ENCODE data around the gene SLCO2A1.

SLCO2A1 gene

GRCh38 chr3:134034005-134034785 lies 4.5 kb upstream of the SLCO2A1 start:
- DNase-seq (ENCODE audit: low read depth in 3 of 3): no peak

- DNase-seq (ENCODE audit: low read depth in 3 of 3): no peak
These were observed 3.7 kb upstream of the SLCO2A1 start for GRCh38 chr3:134033315-134033996.

GRCh38 chr3:134031348-134031915 lies 1.7 kb upstream of the SLCO2A1 start:
- no peak for DNase-seq (ENCODE audit: low read depth in 3 of 3)

DNA sequence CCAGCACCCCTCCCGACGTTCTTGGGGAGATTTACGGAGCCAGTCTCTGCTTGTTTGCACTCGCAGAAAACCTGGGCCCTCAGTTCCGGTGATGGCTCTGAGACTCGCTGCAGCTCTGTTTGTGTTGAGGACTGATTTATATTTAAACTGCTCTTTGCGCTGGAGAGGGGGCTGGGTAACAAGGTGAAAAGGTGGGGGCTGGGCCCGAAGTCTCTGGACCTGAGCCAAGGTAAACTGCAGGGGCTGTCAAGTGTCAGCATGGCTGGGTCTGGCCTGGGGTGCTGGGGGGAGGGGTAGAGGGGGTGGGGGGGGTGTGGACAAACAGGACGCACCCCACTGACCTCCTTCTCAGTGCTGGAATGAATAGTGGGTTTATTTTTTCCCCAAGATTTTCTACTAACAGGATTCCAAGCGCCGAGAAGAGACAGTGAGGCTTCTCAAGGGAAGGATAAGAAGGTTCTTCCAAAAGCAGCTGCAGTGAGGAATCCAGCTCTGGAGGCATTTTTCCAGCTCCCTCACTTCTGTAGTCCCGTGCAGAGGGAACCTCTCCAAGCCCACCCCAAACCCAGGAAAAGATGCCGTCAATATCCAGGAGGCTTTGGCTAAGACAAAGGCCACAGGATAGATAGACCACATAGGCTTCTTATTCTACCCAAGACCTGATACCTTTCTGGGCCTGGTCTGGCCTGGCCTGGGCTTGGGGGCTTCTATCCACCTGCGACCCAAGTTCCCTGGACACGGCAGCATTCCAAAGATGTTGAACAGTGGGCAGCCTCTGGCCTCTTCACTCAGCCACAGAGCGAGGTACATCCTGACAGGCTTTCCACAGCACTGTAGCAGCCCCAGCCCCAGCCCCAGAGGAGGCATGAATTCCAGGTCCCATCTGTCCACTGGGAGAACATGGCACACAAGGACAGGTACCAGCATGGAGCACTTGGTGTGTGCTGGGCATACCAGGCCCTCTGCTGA lies 938 bp upstream of the SLCO2A1 start:
- DNase-seq (ENCODE audit: low read depth in 3 of 3): no peak

- DNase-seq (ENCODE audit: low read depth in 3 of 3): no peak
These were observed 430 bp downstream of the SLCO2A1 start for GRCh38 chr3:134029256-134029733.

GRCh38 chr3:134028486-134029255 lies 1.1 kb downstream of the SLCO2A1 start:
- DNase-seq (ENCODE audit: low read depth in 3 of 3): no peak

- DNase-seq (ENCODE audit: low read depth in 3 of 3): no peak
These were observed 2.1 kb downstream of the SLCO2A1 start for GRCh38 chr3:134027631-134028030.

- DNase-seq (ENCODE audit: low read depth in 3 of 3): no peak
These were observed 9.5 kb downstream of the SLCO2A1 start for GRCh38 chr3:134020135-134020680.

DNA sequence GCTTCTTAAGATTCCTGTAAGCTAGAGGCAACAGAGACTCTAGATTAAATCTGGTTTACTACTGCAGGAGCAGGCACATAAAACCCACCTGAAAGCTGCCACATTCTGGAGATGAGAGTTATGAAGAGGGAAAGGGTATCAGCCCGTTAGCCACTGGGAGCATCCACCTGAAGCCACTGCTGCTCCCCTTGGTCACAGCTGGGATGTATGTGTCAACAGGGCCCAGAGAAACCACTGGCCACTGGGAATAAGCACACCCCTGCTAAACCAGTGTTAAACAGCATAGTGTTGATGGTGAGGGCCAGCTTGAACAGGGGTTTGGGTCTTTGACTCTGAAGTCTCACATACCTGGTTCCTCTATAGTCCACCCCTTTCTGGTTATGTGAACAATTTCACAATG lies 10.9 kb downstream of the SLCO2A1 start:
- no peak for DNase-seq (ENCODE audit: low read depth in 3 of 3)

GRCh38 chr3:134018406-134018805 lies 11.3 kb downstream of the SLCO2A1 start:
- DNase-seq (ENCODE audit: low read depth in 3 of 3): no peak

DNA sequence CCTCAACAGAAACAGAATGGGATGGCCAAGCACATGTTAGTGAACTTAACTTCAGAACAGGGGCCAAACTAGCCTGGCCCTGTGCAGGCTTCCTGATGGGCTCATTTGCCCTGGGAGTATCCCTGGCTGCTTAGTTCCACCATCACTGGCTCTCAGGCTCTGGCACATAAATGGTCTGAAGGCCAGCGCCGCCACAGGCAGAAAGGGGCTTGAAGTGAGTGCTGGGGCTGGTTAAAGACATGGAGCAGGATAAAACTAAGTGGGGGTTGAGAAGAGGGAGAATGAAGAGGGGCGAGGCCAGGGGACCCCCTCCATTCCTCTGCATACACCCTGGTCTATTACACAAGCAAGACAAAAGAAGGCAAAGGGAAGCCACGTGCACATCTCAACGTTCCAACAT lies 12.2 kb downstream of the SLCO2A1 start:
- DNase-seq (ENCODE audit: low read depth in 3 of 3): no peak

- DNase-seq (ENCODE audit: low read depth in 3 of 3): no peak
These were observed 15.5 kb downstream of the SLCO2A1 start for GRCh38 chr3:134014270-134014669.

DNA sequence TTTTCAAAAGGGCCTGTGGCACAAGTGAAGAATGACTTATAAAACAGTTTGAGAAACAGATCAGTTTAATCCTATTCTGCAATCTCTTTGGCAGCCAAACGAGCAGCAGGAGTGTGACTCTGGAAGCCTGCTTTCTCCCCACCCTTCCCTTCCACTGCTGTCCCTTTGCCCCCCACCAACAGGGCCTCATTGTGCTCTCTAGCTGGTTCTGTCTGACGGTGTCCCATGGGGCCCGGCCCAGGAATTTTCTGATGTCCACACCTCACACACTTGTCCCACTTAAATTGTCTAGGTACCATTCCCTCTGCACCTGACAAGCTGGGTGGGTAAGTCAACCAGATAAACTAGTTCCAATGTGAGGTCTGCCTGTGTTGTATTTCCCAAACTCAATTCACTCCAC lies 16.4 kb downstream of the SLCO2A1 start:
- DNase-seq (ENCODE audit: low read depth in 3 of 3): no peak

DNA sequence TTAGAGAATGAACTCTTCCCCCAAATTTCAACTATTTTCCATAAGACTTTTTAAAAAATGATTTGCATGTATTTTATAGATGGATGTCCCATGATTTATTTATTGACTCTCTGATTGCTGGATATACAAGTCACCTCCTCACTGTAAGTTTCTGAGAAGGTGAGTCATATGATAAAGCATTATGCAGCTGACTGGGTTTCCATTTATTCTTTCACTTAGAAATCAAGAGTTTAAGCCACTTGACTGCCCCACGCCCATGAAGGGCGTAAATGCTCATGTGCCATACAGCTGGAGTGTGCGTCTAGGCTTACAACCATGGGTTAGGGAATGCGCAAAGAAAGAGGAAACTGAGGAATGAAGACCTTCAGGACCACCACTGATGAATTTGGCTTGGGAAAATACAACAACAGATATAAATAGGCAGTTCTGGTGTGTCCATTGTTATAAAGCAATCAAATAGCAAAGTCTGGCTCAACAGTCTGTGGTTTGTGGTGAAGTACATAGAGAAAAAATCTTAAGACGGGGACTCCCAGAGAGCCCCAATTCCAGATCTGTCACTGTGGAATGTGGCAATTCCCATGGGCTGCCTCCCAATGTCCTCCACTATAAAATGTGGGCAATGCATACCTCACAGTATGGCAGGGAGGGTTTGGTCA lies 20.3 kb downstream of the SLCO2A1 start:
- no peak for DNase-seq (ENCODE audit: low read depth in 3 of 3)

- DNase-seq (ENCODE audit: low read depth in 3 of 3): no peak
These were observed 21.0 kb downstream of the SLCO2A1 start for GRCh38 chr3:134008630-134009156.

DNA sequence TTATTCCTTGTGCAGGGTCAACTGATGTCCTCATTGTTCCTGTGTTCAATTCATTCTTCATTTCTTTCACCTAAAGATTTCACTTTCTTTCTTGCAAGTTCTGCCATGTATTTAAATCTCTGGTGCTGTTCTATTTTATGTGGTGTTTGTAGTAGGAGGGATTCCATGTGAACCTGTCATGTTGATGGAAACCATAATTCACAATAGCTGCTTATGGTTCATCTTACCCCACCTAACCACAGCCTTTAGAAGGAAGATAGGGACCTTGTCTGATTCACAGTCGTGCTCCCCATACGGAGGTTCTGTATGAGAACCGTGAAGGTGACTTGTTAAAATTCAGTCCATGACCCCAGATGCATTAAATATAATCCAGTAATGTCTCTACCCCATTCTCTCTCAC lies 21.9 kb downstream of the SLCO2A1 start:
- no peak for DNase-seq (ENCODE audit: low read depth in 3 of 3)

DNA sequence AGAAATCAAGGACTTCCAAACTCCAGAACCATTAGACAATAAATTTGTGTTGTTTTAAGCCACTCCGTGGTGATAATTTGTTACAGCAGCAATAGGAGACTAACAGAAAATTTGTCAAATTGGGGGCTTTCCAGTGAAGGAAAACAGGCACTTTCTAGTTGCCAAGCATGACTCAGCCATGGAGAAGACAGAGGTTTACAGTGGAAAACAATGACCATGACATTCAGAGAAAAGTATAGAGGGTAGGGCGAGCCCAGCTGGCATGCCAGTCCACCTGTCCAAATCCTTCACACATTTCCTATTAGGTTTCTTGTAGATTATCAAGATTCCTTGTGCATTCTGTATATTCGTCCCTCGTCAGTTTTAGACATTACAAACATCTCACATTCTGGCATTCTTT lies 24.9 kb downstream of the SLCO2A1 start:
- no peak for DNase-seq (ENCODE audit: low read depth in 3 of 3)

- DNase-seq (ENCODE audit: low read depth in 3 of 3): no peak
These were observed 26.7 kb downstream of the SLCO2A1 start for GRCh38 chr3:134003066-134003465.

DNA sequence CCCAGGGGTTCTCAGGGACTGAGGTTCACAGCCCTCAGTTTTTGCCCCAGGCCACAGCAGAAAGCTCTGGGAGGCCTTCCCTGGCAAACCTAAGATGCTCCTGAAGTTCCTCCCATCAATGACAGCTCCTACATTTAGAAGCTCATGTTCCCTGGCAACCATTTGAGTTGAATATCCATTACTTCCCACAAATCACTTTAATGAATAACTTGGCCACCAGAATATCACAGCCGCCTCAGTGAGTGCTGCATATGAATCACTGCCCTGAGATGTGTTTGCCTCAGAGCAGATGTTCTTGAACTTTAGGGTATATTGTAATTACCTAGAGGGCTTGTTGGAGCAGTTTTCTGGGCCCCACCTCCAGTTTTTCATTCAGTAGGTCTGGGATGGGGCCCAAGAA lies 27.4 kb downstream of the SLCO2A1 start:
- no peak for DNase-seq (ENCODE audit: low read depth in 3 of 3)

GRCh38 chr3:134001251-134001650 lies 28.5 kb downstream of the SLCO2A1 start:
- DNase-seq (ENCODE audit: low read depth in 3 of 3): no peak

Data from stimulated activated CD4-positive, alpha-beta T cell treated with anti-CD3 and anti-CD28 coated beads, TNF-alpha, amount 100 ng/mL, for 24 hours (primary cell).